Measurements from ENCODE around the gene CDH13. TPM values are rescaled to one million over a fixed set of nuclear protein-coding genes. Genes with fewer than 3 reads are reported as not detected.

CDH13 gene
- total and polyA plus RNA-seq, 9 of the 15 experiments (the other 6 are each of a cell fraction or from before 2014, with no cell fraction given) = 0.03 TPM; not detected in 8

- TF ChIP-seq SREBF2 (CRISPR knock-in tag; IDR thresholded peaks at IDR 0.05) (no peak), ZBTB26 (CRISPR knock-in tag; IDR thresholded peaks at IDR 0.05) (no peak), THRAP3 (IDR thresholded peaks at IDR 0.05; ENCODE audit: borderline replicate concordance) (no peak), ESRRA (IDR thresholded peaks at IDR 0.05; ENCODE audit: borderline replicate concordance, low read depth) (no peak), TAF7 (tag; IDR thresholded peaks at IDR 0.05) (no peak), ZC3H11A (IDR thresholded peaks at IDR 0.05; ENCODE audit: low read depth, low read length) (no peak), RNF2 (IDR thresholded peaks at IDR 0.05) (no peak), CGGBP1 (CRISPR knock-in tag; IDR thresholded peaks at IDR 0.05) (no peak)
- TF ChIP-seq, protein P1, sequence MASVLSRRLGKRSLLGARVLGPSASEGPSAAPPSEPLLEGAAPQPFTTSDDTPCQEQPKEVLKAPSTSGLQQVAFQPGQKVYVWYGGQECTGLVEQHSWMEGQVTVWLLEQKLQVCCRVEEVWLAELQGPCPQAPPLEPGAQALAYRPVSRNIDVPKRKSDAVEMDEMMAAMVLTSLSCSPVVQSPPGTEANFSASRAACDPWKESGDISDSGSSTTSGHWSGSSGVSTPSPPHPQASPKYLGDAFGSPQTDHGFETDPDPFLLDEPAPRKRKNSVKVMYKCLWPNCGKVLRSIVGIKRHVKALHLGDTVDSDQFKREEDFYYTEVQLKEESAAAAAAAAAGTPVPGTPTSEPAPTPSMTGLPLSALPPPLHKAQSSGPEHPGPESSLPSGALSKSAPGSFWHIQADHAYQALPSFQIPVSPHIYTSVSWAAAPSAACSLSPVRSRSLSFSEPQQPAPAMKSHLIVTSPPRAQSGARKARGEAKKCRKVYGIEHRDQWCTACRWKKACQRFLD (CRISPR knock-in tag; IDR thresholded peaks at IDR 0.05) = no peak
- TF ChIP-seq, protein P2, sequence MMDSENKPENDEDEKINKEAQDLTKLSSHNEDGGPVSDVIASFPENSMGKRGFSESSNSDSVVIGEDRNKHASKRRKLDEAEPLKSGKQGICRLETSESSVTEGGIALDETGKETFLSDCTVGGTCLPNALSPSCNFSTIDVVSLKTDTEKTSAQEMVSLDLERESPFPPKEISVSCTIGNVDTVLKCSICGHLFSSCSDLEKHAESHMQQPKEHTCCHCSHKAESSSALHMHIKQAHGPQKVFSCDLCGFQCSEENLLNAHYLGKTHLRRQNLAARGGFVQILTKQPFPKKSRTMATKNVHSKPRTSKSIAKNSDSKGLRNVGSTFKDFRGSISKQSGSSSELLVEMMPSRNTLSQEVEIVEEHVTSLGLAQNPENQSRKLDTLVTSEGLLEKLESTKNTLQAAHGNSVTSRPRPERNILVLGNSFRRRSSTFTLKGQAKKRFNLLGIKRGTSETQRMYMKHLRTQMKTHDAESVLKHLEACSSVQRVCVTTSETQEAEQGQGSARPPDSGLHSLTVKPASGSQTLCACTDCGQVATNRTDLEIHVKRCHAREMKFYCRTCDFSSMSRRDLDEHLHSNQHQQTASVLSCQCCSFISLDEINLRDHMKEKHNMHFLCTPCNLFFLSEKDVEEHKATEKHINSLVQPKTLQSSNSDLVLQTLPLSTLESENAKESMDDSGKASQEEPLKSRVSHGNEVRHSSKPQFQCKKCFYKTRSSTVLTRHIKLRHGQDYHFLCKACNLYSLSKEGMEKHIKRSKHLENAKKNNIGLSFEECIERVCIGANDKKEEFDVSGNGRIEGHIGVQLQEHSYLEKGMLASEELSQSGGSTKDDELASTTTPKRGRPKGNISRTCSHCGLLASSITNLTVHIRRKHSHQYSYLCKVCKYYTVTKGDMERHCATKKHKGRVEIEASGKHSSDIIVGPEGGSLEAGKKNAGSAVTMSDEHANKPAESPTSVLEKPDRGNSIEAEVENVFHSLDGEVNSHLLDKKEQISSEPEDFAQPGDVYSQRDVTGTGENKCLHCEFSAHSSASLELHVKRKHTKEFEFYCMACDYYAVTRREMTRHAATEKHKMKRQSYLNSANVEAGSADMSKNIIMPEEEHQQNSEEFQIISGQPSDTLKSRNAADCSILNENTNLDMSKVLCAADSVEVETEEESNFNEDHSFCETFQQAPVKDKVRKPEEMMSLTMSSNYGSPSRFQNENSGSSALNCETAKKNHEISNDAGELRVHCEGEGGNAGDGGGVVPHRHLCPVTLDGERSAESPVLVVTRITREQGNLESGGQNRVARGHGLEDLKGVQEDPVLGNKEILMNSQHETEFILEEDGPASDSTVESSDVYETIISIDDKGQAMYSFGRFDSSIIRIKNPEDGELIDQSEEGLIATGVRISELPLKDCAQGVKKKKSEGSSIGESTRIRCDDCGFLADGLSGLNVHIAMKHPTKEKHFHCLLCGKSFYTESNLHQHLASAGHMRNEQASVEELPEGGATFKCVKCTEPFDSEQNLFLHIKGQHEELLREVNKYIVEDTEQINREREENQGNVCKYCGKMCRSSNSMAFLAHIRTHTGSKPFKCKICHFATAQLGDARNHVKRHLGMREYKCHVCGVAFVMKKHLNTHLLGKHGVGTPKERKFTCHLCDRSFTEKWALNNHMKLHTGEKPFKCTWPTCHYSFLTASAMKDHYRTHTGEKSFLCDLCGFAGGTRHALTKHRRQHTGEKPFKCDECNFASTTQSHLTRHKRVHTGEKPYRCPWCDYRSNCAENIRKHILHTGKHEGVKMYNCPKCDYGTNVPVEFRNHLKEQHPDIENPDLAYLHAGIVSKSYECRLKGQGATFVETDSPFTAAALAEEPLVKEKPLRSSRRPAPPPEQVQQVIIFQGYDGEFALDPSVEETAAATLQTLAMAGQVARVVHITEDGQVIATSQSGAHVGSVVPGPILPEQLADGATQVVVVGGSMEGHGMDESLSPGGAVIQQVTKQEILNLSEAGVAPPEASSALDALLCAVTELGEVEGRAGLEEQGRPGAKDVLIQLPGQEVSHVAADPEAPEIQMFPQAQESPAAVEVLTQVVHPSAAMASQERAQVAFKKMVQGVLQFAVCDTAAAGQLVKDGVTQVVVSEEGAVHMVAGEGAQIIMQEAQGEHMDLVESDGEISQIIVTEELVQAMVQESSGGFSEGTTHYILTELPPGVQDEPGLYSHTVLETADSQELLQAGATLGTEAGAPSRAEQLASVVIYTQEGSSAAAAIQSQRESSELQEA (IDR thresholded peaks at IDR 0.05; ENCODE audit: low read depth) = no peak
- TF ChIP-seq, protein P3, sequence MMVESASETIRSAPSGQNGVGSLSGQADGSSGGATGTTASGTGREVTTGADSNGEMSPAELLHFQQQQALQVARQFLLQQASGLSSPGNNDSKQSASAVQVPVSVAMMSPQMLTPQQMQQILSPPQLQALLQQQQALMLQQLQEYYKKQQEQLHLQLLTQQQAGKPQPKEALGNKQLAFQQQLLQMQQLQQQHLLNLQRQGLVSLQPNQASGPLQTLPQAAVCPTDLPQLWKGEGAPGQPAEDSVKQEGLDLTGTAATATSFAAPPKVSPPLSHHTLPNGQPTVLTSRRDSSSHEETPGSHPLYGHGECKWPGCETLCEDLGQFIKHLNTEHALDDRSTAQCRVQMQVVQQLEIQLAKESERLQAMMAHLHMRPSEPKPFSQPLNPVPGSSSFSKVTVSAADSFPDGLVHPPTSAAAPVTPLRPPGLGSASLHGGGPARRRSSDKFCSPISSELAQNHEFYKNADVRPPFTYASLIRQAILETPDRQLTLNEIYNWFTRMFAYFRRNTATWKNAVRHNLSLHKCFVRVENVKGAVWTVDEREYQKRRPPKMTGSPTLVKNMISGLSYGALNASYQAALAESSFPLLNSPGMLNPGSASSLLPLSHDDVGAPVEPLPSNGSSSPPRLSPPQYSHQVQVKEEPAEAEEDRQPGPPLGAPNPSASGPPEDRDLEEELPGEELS (CRISPR knock-in tag; IDR thresholded peaks at IDR 0.05; ENCODE audit: borderline replicate concordance) = no peak
Measured at GRCh38 chr16:82991410-82991809, 364.6 kb downstream of the CDH13 start (continued).

Data from K562 (cell line).